HG03064 (cell line): ENCODE measurements around the gene GOLIM4.
A peak's percentile ranks its signal among the peaks of the same experiment; 100 is the strongest.

ENCODE experiments used
- ATAC-seq: cut with Tn5 transposase; IDR thresholded peaks from one replicate; pipeline ENCODE4 v1.9.1; 2021; ENCODE audit warnings: low read depth; ENCODE audit not compliant: unreplicated experiment

The GOLIM4 gene

DNA sequence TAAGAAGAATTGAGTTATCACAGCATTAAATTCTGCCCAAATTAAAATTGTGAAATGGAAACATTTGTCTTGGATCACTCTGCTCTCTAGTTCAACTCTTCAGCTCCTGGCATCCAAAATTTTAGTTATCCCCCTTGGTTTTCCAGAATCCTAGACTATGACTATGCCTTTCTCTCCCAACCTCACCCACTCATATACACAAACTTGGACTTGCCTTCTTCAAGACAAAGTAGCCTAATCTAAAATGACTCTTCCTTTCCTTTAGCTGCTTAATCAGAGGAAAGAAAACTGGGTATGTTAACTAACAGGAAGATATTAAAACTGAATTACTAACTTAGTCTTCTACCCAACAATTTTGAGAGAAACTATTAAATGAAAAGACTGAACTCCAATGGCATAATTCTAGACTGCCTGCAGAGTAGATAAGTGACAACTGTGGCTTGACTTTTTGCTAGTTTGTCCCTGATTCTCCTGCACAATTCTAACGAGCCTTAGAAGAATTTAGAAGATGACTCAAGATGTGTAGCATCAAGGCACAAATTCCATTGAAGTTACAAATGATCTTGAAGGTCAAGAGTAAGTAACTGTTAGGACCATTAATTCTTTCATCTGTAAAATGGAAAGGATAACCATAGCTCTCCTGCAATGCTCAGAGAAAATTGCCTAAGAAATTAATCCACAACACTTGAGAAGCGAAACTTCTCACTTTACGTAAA lies 5.2 kb upstream of the GOLIM4 start:
- ATAC-seq, result no peak

- no peak for ATAC-seq
Measured at GRCh38 chr3:168097381-168097780, 1.7 kb upstream of the GOLIM4 start.

DNA sequence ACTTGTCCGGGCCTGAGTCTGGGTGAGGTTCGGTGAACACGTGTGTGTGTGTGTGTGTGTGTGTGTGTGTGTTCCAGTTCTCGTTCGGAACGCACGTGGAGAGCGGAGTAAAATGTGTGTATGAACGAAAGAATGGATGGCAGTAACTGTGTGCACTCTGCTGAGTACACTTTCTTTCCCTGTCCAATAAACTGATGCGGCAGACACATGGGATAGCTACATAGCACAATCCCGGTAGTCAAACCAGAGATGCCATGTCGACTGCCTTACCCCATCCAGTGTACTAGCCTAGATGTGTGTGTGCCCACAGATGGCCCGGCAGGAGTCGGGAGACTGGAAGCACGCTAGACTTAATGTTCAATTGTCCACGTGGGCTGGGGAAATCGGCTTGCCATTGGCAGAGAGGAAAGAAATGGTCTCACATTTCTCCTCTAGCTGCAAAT lies 507 bp upstream of the GOLIM4 start:
- ATAC-seq, result no peak

DNA sequence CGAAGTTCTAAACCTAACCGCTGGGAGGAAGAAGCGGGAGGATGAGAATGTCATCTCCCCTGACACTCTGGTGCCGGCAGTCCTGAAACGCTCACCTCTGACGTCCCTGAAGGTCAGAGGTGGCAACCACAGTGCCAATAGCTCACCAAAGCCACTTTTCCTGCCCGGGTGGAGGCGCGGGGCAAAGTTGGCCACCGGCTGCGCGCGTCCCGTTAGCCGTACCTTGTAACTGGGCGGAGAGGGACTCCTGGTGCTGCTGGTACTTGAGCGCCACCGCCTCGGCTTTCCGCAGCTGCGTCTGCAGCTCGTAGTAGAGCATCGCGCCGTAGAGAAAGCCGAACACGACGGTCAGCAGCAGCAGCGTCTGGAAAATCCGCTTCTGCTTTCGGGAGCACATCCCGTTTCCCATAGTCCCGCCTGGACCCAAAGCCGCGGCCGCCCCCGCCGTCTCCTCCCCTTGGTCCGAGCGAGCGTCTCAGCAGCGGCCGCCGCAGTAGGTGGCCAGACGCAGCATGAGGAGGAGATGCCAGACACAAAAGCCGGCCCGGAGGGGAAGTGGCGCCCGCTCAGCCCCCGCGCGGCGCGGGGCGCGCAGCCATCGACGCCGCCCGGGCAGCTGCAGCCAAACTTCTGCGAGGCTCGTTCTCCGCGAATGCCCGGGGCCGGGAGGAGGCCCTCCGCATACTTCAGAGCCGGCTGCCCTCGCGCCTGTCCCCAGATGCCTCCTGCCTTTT lies 680 bp downstream of the GOLIM4 start:
- ATAC-seq, result peak; percentile 39

DNA sequence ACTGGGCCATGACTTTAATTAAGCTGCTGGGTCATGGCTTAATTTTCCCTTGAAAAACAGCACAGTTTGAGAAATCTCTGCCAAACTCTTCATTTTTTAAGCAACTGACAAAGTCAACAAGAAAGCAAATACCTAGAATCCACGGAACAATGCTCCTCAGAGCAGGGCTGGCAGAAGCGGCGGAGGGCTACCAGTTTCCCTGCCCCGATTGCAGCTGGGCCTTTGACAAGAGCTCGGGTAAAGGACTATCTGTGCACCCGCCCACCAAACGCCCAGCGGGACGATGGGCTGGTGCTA lies 1.2 kb downstream of the GOLIM4 start:
- no peak for ATAC-seq

- ATAC-seq, result no peak
Measured at GRCh38 chr3:168093790-168094189, 1.9 kb downstream of the GOLIM4 start.

DNA sequence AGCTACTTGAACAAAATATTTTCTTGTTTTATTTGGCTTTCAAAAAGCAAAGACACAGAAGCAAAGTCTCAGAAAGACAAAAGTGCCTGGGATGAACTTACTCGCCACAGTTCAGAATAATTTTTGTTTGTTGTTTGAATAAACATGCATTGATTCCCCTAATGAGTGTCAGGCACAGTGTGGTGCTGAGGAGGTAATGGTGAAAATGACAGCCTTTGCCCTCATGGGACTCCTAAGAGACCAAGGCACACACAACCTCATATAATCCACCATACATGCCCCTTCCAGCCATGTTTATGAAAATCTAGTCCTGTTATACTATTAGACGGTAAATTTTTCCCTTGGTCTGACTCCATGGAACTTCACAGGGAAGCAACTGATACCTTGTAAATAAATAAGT lies 2.5 kb downstream of the GOLIM4 start:
- no peak for ATAC-seq

DNA sequence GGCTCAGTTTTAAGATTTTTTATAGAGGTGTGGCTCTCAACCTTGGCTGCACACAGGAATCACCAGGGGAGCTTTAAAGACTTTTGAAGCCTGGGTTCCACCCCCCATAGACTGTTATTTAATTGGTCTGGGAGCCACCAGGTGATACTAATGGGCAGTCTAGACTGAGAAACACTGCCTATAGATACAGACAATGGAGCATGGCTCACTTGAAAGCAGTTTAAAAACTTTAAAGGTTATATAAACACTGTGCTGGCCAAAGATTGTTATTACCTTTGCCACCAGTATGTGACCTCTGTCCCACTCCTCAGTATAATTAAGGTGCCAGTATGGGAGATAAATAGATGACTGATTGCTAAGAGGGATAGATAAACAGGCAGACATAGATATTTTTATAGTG lies 3.8 kb downstream of the GOLIM4 start:
- ATAC-seq, result no peak

- no peak for ATAC-seq
Measured at GRCh38 chr3:168091302-168091858, 4.3 kb downstream of the GOLIM4 start.

- no peak for ATAC-seq
Measured at GRCh38 chr3:168090306-168091085, 5.2 kb downstream of the GOLIM4 start.

- ATAC-seq, result no peak
Measured at GRCh38 chr3:168089179-168089771, 6.4 kb downstream of the GOLIM4 start.

DNA sequence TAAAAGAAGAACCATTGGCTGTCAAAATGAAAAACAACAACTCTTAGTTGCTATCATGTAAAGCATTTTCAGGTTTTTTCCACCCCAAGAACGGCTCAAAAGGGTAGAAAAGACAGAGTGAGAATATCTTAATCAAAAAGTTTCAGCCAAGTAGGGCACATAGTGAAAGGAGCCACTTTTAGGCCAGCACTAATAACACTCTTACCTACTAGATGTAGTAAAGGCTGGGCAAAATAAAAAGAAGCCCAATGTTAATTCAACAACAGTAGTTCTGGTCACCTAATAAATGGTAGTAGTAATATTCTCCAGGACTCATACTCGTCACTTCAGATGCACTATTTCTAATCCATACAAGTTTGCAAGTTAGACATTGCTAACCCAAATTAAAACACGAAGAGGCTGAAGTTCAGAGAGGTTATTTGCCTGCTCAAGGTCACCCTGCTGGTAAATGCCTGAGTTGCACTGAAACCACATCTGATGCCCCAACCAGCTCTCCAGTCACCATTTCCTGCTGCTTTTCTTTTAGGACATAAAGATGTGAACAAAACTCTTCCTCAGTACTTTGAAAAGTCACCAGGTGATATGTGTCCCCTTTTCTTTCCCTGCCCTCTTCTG lies 7.5 kb downstream of the GOLIM4 start:
- ATAC-seq, result peak; percentile 56

GRCh38 chr3:168087539-168087938 lies 8.2 kb downstream of the GOLIM4 start:
- no peak for ATAC-seq

DNA sequence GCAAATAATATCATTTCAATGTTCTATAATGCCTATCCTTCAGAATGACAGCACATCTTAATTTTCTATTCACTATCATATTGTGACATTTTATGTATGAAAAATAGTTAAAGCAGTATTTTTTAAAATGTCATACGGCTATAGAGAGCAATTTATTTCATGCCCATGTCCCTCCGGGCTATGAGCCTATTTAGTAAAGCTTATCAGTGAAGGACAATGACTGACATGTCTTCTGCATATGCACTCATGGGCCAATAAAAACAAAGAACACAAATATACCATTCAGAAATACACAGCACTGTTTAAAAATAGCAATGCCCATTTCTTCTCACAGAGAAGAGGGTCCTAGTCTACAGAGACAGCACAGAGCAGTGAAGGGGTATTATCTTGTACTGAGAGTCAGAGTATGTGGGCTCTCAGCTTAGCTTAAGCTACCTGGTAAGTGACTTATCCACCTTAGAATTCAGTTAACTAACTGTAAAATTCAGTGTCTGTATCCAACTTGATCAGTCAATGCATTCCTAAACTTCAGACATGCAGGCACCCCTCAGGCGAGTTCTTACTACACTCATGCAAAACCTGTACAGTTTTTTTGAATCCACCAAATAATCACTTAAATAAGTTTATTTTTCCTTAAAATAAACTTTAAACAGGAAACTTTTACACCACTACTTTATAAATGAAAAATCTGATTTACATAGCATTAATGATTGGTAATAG lies 9.0 kb downstream of the GOLIM4 start:
- ATAC-seq, result no peak

DNA sequence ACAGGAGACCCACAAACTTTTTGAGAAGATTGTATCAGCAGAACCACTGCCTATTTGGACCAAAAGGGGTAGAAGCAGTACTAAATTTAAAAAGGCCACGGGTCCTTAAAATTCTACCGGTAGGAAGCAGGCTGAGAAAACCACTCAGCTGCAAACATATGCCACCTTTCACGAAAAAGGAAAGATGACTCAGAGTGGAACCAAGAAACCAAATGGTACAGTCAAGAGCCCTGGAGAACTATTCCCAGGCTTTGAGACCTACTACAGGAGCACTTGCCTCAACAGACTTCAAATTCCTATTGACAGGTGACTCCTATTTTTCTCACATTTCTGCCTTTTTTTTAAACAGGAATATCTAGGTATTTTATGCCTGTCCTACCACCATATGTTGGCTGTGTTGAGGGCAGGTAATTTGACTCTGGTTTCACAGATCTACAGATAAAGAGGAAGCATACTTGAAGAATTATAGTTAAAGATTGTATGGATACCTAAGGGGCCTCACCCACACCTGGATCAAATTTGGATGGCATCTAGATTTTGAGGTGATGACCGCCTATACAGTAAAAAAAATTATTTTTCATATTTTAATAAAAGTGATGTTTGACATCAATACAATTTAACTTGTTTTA lies 10.1 kb downstream of the GOLIM4 start:
- peak; percentile 60 for ATAC-seq

- no peak for ATAC-seq
Measured at GRCh38 chr3:168083906-168084305, 11.8 kb downstream of the GOLIM4 start.

GRCh38 chr3:168081856-168082255 lies 13.9 kb downstream of the GOLIM4 start:
- no peak for ATAC-seq

- no peak for ATAC-seq
Measured at GRCh38 chr3:168081171-168081771, 14.5 kb downstream of the GOLIM4 start.
